Vagina (tissue), 2 donors: ENCODE measurements around the gene MRGPRX3. TPM values are rescaled to one million over a fixed set of nuclear protein-coding genes. Genes with fewer than 3 reads are reported as not detected.

Experiments
- DNase-seq, 2 donors: peaks; one replicate each; pipeline ENCODE4 v3.0.0-alpha.2; 2017; ENCODE audit errors: extremely low spot score in 2 of 2
- H3K27ac ChIP-seq: fragments of 200-600 bp; sonication (generic); one replicate; pipeline ENCODE4 v1.5.1; 2019
- H3K27me3 ChIP-seq: fragments of 200-600 bp; sonication (generic); one replicate; pipeline ENCODE4 v1.5.1; 2019
- H3K36me3 ChIP-seq, 2 donors: fragments of 200-600 bp; sonication (generic); one replicate each; pipeline ENCODE4 v1.5.1; 2017 to 2019
- H3K4me1 ChIP-seq: fragments of 200-600 bp; sonication (generic); one replicate; pipeline ENCODE4 v1.5.1; 2019
- H3K4me3 ChIP-seq, 2 donors: fragments of 200-600 bp; sonication (generic); 1 replicate in 1 of 2; 2 replicates in 1 of 2; pipeline ENCODE4 v1.5.1; 2016 to 2019
- H3K9me3 ChIP-seq: fragments of 200-600 bp; sonication (generic); one replicate; pipeline ENCODE4 v1.5.1; 2019
- CTCF ChIP-seq, 3 experiments: fragments of 450-650 bp in 2 of 3; fragments of 200-600 bp in 1 of 3; sonication (generic) in 1 of 3; IDR thresholded peaks; one replicate each; pipeline ENCODE4 v1.5.1; 2017 to 2019; ENCODE audit warnings: antibody characterized with exemption in 3 of 3, mild to moderate bottlenecking in 2 of 3, moderate library complexity in 2 of 3
- POLR2A ChIP-seq, 2 donors: fragments of 450-650 bp; IDR thresholded peaks; one replicate each; pipeline ENCODE4 v1.6.1; 2017; ENCODE audit warnings: antibody characterized with exemption in 2 of 2, mild to moderate bottlenecking in 2 of 2, moderate library complexity in 2 of 2
- POLR2AphosphoS5 ChIP-seq, 2 donors: sonication (generic); formaldehyde crosslinking; IDR thresholded peaks; one replicate each; pipeline ENCODE4 v1.9.0; 2017; ENCODE audit warnings: antibody characterized with exemption in 2 of 2, mild to moderate bottlenecking in 2 of 2, low read depth in 1 of 2; ENCODE audit not compliant: insufficient read depth in 1 of 2
- intact Hi-C: fragments of 100-400 bp; cut with DNase I; formaldehyde crosslinking; loops from one replicate; pipeline ENCODE4 v1.15.1; 2023
- total RNA-seq: library from RNA; depleted of rRNA; stranded (reverse); fragments of >200 nt; gene quantifications from one replicate; pipeline ENCODE4 v1.2.3, GENCODE V29; 2016

Gene MRGPRX3
- total RNA-seq, 1 donor from 2014 or later: not detected

- Histone ChIP-seq H3K27ac (no peak overlapping the region), H3K27me3 (no peaks in the 10 kb centered on the region), H3K36me3 (no peaks in the 10 kb centered on the region), H3K4me3 (no peak overlapping the region), H3K9me3 (no peaks in the 10 kb centered on the region), H3K4me1 (no peaks in the 10 kb centered on the region)
- no peak for DNase-seq
- intact Hi-C loops: no loop called here
- TF ChIP-seq CTCF (IDR thresholded peaks at IDR 0.05): no peak
- TF ChIP-seq POLR2A (IDR thresholded peaks at IDR 0.05): no peak
- no peak for TF ChIP-seq POLR2AphosphoS5 (IDR thresholded peaks at IDR 0.05; ENCODE audit: insufficient read depth in 1 of 2, low read depth in 1 of 2)
Measured at GRCh38 chr11:18137186-18137800, 4.9 kb downstream of the MRGPRX3 start.

GRCh38 chr11:18140145-18140544 lies 7.8 kb downstream of the MRGPRX3 start:
- Histone ChIP-seq H3K27me3 (no peaks in the 10 kb centered on the region), H3K4me1 (no peaks in the 10 kb centered on the region), H3K27ac (no peak overlapping the region), H3K4me3 (no peak overlapping the region), H3K9me3 (no peaks in the 10 kb centered on the region), H3K36me3 (no peaks in the 10 kb centered on the region)
- intact Hi-C loops: no loop called here
- no peak for DNase-seq
- TF ChIP-seq CTCF (IDR thresholded peaks at IDR 0.05) (no peak), POLR2AphosphoS5 (IDR thresholded peaks at IDR 0.05; ENCODE audit: insufficient read depth in 1 of 2, low read depth in 1 of 2) (no peak), POLR2A (IDR thresholded peaks at IDR 0.05) (no peak)

GRCh38 chr11:18144243-18144642 lies 11.9 kb downstream of the MRGPRX3 start:
- no peak for DNase-seq
- intact Hi-C loops: no loop called here
- H3K36me3 ChIP-seq: no peaks in the 10 kb centered on the region
- no peaks in the 10 kb centered on the region for H3K4me1 ChIP-seq
- TF ChIP-seq CTCF (IDR thresholded peaks at IDR 0.05): no peak
- no peak for TF ChIP-seq POLR2AphosphoS5 (IDR thresholded peaks at IDR 0.05; ENCODE audit: insufficient read depth in 1 of 2, low read depth in 1 of 2)
- TF ChIP-seq POLR2A (IDR thresholded peaks at IDR 0.05): no peak
- H3K27me3 ChIP-seq: no peaks in the 10 kb centered on the region
- no peaks in the 10 kb centered on the region for H3K9me3 ChIP-seq
- H3K27ac ChIP-seq: no peak overlapping the region
- H3K4me3 ChIP-seq: no peak overlapping the region

- no peak overlapping the region for H3K27ac ChIP-seq
- H3K9me3 ChIP-seq: no peaks in the 10 kb centered on the region
- no peaks in the 10 kb centered on the region for H3K27me3 ChIP-seq
- no peak overlapping the region for H3K4me3 ChIP-seq
- TF ChIP-seq CTCF (IDR thresholded peaks at IDR 0.05): no peak
- no peak for TF ChIP-seq POLR2A (IDR thresholded peaks at IDR 0.05)
- TF ChIP-seq POLR2AphosphoS5 (IDR thresholded peaks at IDR 0.05; ENCODE audit: insufficient read depth in 1 of 2, low read depth in 1 of 2): no peak
- intact Hi-C loops: no loop called here
- DNase-seq: no peak
- no peaks in the 10 kb centered on the region for H3K36me3 ChIP-seq
- H3K4me1 ChIP-seq: no peaks in the 10 kb centered on the region
Measured at GRCh38 chr11:18145025-18145424, 12.7 kb downstream of the MRGPRX3 start.

GRCh38 chr11:18145837-18146236 lies 13.5 kb downstream of the MRGPRX3 start:
- no peaks in the 10 kb centered on the region for H3K36me3 ChIP-seq
- H3K4me3 ChIP-seq: no peak overlapping the region
- H3K9me3 ChIP-seq: no peaks in the 10 kb centered on the region
- intact Hi-C loops: no loop called here
- no peaks in the 10 kb centered on the region for H3K4me1 ChIP-seq
- H3K27ac ChIP-seq: no peak overlapping the region
- DNase-seq: no peak
- H3K27me3 ChIP-seq: no peaks in the 10 kb centered on the region
- no peak for TF ChIP-seq CTCF (IDR thresholded peaks at IDR 0.05)
- no peak for TF ChIP-seq POLR2A (IDR thresholded peaks at IDR 0.05)
